ENCODE data around the gene SDS.

The SDS gene

DNA sequence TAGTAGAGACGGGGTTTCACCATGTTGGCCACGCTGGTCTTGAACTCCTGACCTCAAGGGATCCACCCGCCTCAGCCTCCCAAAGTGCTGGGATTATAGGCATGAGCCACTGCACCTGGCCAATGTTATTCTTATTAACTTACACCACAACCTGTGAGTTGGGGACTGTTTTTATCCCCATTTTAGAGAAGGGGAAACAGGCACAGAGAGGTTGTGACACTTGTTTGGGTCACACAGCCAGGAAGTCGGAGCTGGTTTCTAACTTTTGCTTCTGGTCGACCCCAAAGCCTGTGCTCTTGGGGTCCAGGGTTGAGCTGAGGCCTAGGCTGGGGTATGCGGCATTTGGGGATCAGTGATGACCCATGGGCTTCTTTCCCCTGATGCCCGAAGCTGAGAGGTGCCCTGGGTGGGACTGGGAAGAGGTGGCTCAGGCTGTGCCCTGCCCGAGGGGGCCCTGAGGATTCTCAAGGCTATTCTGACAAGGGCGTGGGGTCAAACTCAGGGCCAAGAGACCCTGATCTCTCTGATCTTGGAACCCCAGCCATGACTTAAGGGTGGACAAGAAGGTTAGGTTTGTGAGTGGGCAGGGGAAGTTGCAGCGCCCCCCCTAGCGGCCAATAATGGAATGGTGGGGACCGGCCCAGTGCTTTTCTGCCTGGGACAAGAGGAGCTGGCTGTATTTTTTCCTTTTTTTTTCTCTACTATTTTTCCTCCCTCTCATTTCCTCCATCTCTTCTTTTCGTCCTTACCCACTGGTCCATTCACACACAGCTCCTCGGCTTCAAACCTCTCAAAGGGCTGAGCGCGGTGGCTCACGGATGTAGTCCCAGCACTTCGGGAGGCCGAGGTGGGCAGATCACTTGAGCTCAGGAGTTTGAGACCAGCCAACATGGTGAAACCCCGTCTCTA is 21.5 kb upstream of the SDS start:
- DNase-seq, result peak; percentile 3

- DNase-seq, result no peak
These were observed 20.8 kb upstream of the SDS start for GRCh38 chr12:113424456-113424855.

- DNase-seq, result no peak
These were observed 19.4 kb upstream of the SDS start for GRCh38 chr12:113422886-113423669.

DNA sequence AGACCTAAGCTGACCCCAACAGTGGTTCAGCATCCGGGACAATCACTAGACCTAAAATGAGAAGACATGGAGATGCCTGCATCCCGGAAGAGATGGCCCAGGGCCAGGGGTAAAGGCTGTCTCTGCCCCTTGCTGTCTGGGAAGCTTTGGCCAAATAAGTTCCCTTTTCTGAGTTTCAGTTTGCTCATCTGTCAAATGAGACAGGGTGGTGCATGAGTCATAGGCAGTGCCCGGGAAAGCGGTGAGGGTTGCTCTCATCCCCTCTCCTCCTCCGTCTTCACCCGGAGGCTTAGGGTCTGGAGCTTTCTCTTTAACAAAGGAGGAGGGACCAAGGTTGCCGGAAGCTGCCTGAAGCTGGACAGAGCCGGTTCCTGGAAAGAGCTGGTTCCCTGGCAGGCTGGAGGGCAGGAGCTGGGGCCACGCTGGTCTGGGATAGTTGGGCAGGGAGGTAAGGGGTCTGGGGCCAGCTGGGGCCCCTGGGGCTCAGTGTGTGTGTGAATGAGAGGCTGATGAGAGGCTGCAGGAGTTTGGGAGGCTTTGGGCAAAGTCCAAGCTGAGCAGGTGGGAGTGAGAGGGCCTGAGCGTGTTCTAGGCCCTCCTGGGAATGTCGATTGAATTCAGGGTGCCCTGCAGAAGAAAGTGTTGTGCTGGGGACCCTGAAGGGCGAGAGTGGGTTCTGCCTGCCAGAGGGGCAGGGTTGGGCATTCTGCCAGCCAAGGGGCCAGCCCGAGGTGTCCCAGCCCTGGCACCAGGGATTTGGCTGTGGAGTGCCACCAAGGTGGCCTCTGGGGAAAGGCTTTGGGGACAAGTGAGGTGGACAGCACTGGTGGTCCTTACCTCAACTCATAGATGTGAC is 18.6 kb upstream of the SDS start, which contains the start of gene SDSL:
SDSL (plus strand) TSS at position 351 of the 856 bp plus-strand sequence. CDS start 5,603 bp downstream, outside the sequence.
- DNase-seq, result peak; percentile 16

DNA sequence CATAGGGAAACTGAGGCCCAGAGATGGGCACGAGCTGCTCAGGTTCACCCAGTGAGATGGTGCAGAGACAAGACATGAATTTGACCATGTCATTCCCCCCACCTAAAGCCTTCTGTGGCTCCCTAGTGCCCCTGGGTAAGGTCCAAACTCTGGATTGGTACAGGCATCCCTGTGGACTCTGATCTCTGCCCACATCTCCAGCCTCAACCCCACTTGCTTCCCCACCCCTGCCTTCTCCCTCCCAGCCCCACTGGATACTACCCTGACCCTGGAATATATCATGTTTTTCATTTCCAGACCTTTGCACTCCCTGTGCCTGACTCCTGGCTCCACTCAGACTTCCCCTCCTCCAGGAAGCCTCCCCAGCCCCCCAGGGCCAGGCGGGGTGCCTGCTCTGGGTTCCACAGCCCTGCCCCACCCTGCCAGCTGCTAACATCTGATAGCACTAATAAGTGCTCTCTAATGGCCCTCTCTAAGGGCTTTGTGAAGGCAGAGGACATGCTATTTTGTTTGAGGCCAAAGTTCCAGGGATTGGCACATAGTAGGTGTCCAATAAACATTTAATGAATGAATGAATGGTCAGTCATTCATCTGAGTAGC is 17.4 kb upstream of the SDS start:
- no peak for DNase-seq

- no peak for DNase-seq
These were observed 14.7 kb upstream of the SDS start for GRCh38 chr12:113418213-113418879.

- no peak for DNase-seq
These were observed 12.5 kb upstream of the SDS start for GRCh38 chr12:113416091-113416754.

GRCh38 chr12:113414519-113415038 is 10.9 kb upstream of the SDS start:
- no peak for DNase-seq

GRCh38 chr12:113413488-113413939 is 9.8 kb upstream of the SDS start:
- no peak for DNase-seq

GRCh38 chr12:113409462-113410124 is 5.9 kb upstream of the SDS start:
- DNase-seq, result no peak

GRCh38 chr12:113408756-113409298 is 5.1 kb upstream of the SDS start:
- no peak for DNase-seq

DNA sequence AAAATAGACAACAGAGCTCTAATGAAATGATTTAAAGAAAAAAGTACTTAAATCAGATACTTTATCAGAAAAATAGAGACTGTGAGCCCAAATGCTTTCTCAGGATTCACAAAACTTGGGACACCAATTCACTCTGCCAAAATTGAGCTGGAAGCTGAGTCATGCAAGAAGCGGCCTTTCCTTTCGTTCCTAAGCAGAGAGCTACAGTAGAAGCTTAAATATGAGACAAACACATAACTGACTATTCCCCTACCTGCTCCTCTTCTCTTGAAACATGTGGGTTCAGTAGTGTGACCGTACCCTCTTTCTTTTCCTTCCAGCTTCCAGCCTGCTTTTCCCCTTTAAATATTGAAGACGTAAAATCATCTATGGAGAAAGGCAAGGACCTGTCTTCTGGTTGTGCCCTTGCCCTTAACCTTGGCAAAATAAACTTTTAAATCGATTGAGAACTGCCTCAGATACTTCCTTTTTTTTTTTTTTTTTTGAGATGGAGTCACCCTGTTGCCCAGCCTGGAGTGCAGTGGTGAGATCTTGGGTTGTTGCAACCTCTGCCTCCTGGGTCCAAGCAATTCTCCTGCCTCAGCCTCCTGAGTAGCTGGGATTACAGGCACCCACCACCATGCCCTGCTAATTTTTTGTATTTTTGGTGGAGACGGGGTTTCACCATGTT is 4.4 kb upstream of the SDS start:
- DNase-seq, result no peak

DNA sequence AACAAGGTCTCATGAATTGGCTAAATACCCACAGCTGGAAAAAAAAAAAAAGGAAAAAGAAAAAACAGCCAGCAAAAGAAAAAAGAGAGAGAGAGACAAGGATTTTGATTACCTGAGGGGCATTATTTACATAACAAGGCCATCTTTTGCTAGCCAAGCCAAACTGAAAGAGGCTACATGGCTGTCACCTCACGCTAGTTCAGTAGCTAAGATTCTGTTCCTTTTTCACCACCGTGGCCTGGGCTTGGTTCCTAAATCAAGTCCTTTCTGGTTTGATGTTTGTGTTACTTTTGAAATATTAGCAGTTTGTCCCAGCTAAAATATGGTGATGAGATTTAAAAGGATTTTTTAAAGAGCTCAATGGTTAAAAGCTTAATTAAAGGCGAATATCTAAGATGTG is 2.0 kb upstream of the SDS start:
- no peak for DNase-seq

GRCh38 chr12:113402586-113403260 is 964 bp downstream of the SDS start:
- no peak for DNase-seq

- DNase-seq, result no peak
These were observed 2.4 kb downstream of the SDS start for GRCh38 chr12:113401066-113402000.

DNA sequence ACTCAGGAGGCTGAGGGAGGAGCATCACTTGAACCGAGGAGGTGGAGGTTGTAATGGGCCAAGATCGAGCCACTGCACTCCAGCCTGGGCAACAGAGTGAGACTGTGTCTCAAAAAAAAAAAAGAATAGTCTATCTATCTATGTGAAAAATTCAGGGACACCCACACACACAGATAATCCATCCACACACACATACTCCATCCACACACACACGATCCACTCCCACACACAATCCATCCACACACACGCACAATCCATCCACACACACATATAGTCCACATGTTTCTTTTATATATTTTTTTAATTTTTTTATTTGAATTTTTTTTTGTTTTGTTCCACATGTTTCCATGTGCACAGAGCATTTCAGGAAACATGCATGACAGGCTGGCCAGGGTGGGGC is 3.3 kb downstream of the SDS start:
- no peak for DNase-seq

DNA sequence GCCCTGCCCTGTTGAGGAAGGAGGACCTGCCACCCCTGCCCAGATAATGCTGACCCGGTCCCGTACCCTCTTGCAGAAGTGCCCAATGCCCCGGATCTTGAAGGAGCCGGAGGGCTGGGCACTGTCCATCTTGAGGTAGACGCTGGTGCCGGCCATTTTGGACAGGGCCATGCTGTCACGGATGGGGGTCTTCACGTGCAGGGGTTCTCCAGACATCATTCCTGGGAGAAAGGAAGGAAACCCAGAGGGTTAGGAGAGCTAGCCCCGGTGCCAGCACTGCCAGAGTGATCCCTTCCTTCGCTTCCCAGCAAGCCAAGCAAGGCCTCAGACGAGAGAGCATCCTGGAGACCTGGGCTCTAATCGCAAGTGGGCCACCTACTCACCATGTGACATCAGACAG is 4.2 kb downstream of the SDS start:
- DNase-seq, result no peak
